Small intestine (tissue), 7 donors: Measurements from ENCODE around the gene FBXO5. TPM values are rescaled to one million over a fixed set of nuclear protein-coding genes. Genes with fewer than 3 reads are reported as not detected.
A peak's percentile ranks its signal among the peaks of the same experiment; 100 is the strongest.
"Not testable (repeated sequence)": the region's sequence is repeated elsewhere in the genome, so short reads cannot be mapped to it uniquely, and the experiment has no call there.

Experiments used
- DNase-seq, 2 donors: peaks; one replicate each; pipeline versions ENCODE4 v3.0.0 to v3.0.0-alpha.2; 2013
- FAIRE-seq: peaks from 2 replicates; lab custom pipeline; 2012; peaks lifted over from hg19 to GRCh38; lab: Jason Lieb, UNC
- H3K27ac ChIP-seq, 3 donors: one replicate each; pipeline ENCODE4 v1.5.1; 2013; ENCODE audit warnings: low read length in 2 of 3, mild to moderate bottlenecking in 2 of 3, control low read depth in 1 of 3, inconsistent platforms in 1 of 3, low read depth in 1 of 3, moderate library complexity in 1 of 3
- H3K27me3 ChIP-seq, 3 donors: one replicate each; pipeline ENCODE4 v1.6.1; 2013; ENCODE audit warnings: low read length in 3 of 3, inconsistent platforms in 1 of 3; ENCODE audit not compliant: control insufficient read depth in 3 of 3, insufficient read depth in 3 of 3
- H3K36me3 ChIP-seq, 3 donors: one replicate each; pipeline ENCODE4 v1.6.1; 2013; ENCODE audit warnings: low read length in 3 of 3, inconsistent platforms in 1 of 3, low read depth in 1 of 3, mild to moderate bottlenecking in 1 of 3, moderate library complexity in 1 of 3; ENCODE audit not compliant: control insufficient read depth in 3 of 3, insufficient read depth in 2 of 3
- H3K4me1 ChIP-seq, 3 donors: one replicate each; pipeline ENCODE4 v1.6.1; 2013; ENCODE audit warnings: low read length in 2 of 3, inconsistent platforms in 1 of 3, low read depth in 1 of 3, mild to moderate bottlenecking in 1 of 3, moderate library complexity in 1 of 3; ENCODE audit not compliant: control insufficient read depth in 3 of 3, insufficient read depth in 2 of 3
- H3K4me3 ChIP-seq, 3 donors: one replicate each; pipeline ENCODE4 v1.5.1; 2013; ENCODE audit warnings: low read length in 3 of 3, control low read depth in 1 of 3, inconsistent platforms in 1 of 3, low read depth in 1 of 3, mild to moderate bottlenecking in 1 of 3, moderate library complexity in 1 of 3
- H3K9me3 ChIP-seq, 2 donors: one replicate each; pipeline ENCODE4 v1.6.1; 2013; ENCODE audit warnings: low read depth in 1 of 2, low read length in 1 of 2; ENCODE audit not compliant: control insufficient read depth in 2 of 2, insufficient read depth in 1 of 2
- WGBS, 3 donors: extraction: QIAGEN DNeasy Blood & Tissue Kit; methylation state at CpG; one replicate each; pipeline ENCODE4 v1.1.7; 2013; 5-methylcytosine and 5-hydroxymethylcytosine counted together
- polyA plus RNA-seq, 4 donors: library from polyadenylated mRNA; stranded (reverse) in 3 of 4; unstranded in 1 of 4; fragments of 200-250 nt in 3 of 4; fragments of 120-200 nt in 1 of 4; gene quantifications; one replicate each; pipeline versions ENCODE4 v1.2.1 to v1.2.3, GENCODE V29; 2013
- donor health status: healthy with polysubstance abuse.
- donor health status: control.
- donor health status: control.
- donor health status: Bipolar disorder and iron deficiency.
- donor health status: healthy.

The FBXO5 gene
- polyA plus RNA-seq, 4 donors, result 2.0 to 14.7 (median 4.3) TPM

DNA sequence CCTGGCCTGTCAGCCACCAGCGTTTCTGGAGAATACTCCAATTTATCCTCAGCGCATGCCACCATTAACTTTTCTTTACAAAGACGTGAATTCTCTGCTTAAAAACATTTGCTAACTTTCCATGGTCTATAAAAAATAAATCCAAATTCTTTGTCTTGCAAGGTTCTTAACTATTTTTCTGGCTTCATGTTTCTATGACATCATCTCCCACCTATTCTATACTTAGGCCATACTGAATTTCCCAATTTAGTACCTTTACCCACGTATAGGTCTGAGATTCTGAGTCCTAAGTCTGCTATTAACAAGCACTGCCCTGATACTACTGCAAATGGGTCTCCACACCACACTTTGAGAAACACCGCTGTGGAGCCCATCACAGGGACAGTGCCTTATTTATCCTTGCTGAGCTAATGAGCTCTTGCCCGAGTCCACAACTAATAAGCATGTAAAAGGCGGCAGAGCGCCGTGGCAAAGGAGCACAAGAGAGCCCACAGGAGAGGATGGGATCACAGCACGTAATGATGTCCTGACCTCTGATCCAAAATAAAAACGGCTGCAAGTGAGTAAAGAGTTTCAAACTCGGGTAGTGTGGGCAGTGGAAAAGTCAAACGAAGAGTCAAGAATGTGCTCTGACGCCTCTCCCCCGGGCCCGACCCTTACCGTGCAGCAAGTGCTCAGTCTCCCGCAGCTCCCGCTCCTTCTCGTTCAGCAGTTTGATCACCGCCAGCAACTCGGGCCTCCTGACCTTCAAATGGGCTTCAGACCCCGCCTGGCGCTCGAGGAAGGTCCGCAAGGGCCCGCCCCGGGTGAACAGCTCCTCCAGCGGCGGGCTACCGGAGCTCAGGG is 19.1 kb upstream of the FBXO5 start:
- Histone ChIP-seq H3K27me3 (no peaks in the 10 kb centered on the region), H3K27ac (peak overlapping the region; percentile 8 to 90 (median 55)), H3K36me3 (peaks cover 0 to 4% (median 0%) of the 10 kb centered on the region in 3 donors), H3K4me3 (peak overlapping the region; percentile 67 to 88 (median 80)), H3K4me1 (peaks cover 2 to 7% (median 6%) of the 10 kb centered on the region in 3 donors), H3K9me3 (no peaks in the 10 kb centered on the region)
- no peak for FAIRE-seq
- WGBS, 3 donors, result 2 to 5% (median 4%) methylated on average over 23 to 25 of the region's 31 CpGs
- peak; percentile 32 to 48 for DNase-seq

DNA sequence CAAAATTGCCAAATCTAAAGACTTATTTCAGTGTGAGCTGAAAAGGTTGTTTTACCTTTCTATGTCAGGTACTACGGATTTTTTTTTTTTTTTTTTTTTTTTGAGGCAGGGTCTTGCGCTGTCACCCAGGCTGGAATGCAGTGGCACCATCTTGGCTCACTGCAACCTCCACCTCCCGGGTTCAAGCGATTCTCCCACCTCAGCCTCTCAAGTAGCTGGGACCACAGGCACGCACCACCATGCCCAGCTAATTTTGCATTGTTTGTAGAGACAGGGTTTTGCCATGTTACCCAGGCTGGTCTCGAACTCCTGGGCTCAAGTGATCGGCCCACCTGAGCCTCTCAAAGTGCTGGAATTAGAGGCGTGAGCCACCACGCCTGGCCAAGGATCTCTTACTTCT is 17.9 kb upstream of the FBXO5 start:
- FAIRE-seq, H3K9me3 ChIP-seq, H3K27me3 ChIP-seq, H3K4me1 ChIP-seq, H3K27ac ChIP-seq, H3K36me3 ChIP-seq, H3K4me3 ChIP-seq, DNase-seq: not testable (repeated sequence)
- WGBS, 3 donors, result 92 to 93% (median 92%) methylated on average over 9 of the region's 9 CpGs

DNA sequence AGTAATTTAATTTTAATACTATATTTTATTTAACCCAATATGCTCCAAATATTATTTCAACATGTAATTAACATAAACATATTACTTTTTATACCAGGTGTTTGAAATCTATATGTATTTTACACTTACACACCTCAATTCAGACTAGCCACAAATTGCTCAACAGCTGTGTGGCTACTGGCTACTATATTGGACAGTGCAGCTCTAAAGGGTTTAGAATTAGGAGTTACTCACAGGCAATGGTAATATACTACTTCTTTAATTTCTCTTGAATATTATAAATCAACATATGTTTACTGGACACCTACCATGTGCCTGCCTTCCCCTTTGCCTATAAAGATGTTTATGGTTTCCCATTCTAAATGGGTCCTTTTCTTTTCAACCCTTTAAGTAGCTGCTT is 17.4 kb upstream of the FBXO5 start:
- peaks cover 2 to 7% (median 6%) of the 10 kb centered on the region in 3 donors for H3K4me1 ChIP-seq
- FAIRE-seq (no peak), DNase-seq (no peak)
- no peak overlapping the region for H3K4me3 ChIP-seq
- no peaks in the 10 kb centered on the region for H3K27me3 ChIP-seq
- peaks cover 0 to 4% (median 0%) of the 10 kb centered on the region in 3 donors for H3K36me3 ChIP-seq
- no peaks in the 10 kb centered on the region for H3K9me3 ChIP-seq
- H3K27ac ChIP-seq, result no peak overlapping the region

DNA sequence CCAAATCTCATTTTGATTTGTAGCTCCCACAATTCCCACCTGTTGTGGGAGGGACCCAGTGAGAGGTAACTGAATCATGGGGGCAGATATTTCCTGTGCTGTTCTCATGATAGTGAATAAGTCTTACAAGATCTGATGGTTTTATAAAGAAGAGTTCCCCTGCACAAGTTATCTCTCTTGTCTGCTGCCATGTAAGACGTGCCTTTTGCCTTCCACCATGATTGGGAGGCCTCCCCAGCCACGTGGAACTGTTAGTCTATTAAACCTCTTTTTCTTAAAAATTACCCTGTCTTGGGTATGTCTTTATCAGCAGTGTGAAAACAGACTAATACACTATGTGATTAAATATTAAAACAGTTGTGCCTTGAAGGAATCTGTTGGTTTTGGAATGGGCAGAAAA is 16.7 kb upstream of the FBXO5 start:
- not testable (repeated sequence) for H3K4me1 ChIP-seq, H3K9me3 ChIP-seq, H3K27ac ChIP-seq, H3K36me3 ChIP-seq, FAIRE-seq, DNase-seq, H3K4me3 ChIP-seq, H3K27me3 ChIP-seq
- 86 to 94% (median 92%) methylated on average over 2 of the region's 2 CpGs for WGBS, 3 donors

DNA sequence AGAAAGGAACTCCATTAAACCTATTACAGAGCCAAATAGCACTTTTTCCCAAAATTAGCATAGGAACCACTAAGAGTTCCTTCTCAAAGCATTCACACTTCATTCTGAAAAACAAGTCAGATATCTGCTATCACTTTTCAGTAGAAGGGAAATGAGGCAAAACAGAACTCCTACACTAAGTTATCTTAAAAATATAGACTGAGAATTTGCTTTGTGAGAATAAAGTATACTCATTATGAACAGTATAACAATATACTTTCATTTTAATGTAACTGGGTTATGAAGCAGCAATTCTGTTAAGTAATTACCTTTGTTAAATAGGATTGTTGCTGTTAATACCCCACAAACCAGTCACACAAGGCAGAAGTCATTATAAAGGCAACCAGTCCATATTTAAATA is 11.0 kb upstream of the FBXO5 start:
- no peaks in the 10 kb centered on the region for H3K9me3 ChIP-seq
- DNase-seq, result no peak
- no peaks in the 10 kb centered on the region for H3K4me1 ChIP-seq
- H3K27me3 ChIP-seq, result no peaks in the 10 kb centered on the region
- H3K27ac ChIP-seq, result no peak overlapping the region
- no peak overlapping the region for H3K4me3 ChIP-seq
- peaks cover 0 to 10% (median 9%) of the 10 kb centered on the region in 3 donors for H3K36me3 ChIP-seq
- FAIRE-seq, result no peak

DNA sequence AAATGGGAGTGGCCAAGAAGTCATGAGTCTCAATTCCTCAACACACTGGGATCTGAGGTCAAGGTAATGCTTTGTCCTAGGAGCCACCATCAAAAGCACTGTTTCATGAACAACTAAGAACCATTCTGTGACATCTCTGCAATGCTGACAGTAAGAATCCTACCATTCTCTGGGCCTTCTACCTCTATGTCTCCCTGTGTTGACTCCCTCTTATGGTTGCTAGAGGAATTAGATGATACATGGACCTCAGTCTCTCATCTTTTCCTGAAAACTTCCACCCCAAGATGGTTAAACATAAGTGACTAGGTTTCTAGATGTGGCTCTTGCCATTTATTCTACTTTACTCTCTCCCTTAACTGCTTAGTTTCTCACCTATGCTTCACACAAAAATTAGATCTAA is 10.6 kb upstream of the FBXO5 start:
- Histone ChIP-seq H3K27ac (no peak overlapping the region), H3K9me3 (no peaks in the 10 kb centered on the region), H3K27me3 (no peaks in the 10 kb centered on the region), H3K4me1 (no peaks in the 10 kb centered on the region), H3K4me3 (no peak overlapping the region), H3K36me3 (peaks cover 0 to 10% (median 9%) of the 10 kb centered on the region in 3 donors)
- FAIRE-seq (no peak), DNase-seq (no peak)

DNA sequence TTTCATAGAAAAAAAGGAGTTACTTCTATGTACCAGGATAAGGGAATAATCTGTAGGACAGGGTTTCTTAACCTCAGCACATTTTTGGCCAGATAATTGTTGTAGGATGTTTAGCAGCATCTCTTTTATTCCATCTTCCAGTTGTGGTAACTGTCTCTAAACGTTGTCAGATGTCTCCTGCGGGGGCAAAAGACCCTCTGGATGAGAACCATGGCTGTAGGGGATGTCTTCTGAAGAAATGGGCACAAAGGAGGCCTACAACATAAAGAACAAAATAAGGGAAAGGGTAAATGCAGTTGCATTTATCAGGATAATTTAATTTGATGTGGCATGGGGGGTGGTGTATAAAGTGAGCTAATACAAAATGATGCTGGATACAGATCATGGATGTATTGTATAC is 4.1 kb upstream of the FBXO5 start:
- WGBS, 3 donors, result 76 to 86% (median 81%) methylated on average over 2 of the region's 2 CpGs
- no peaks in the 10 kb centered on the region for H3K9me3 ChIP-seq
- no peak for FAIRE-seq

DNA sequence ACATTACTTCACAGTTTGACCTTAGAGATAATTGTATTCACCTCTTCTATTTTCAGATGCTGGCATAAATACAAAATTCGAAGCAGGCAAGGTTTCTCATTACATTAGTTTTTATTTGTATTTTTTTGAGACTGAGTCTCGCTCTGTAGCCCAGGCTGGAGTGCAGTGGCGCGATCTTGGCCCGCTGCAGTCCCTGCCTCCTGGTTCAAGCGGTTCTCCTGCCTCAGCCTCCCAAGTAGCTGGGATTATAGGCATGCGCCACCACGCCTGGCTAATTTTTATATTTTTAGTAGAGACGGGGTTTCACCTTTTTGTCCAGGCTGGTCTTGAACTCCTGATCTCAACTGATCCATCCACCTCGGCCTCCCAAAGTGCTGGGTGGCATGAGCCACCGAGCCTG is 2.5 kb upstream of the FBXO5 start:
- not testable (repeated sequence) for FAIRE-seq
- WGBS, 3 donors, result 82 to 88% (median 86%) methylated on average over 11 of the region's 11 CpGs

More for the DNA sequence above, 4.1 kb upstream of the FBXO5 start:
- Histone ChIP-seq H3K27ac (no peak overlapping the region), H3K4me1 (peaks cover 7 to 9% (median 8%) of the 10 kb centered on the region in 3 donors), H3K36me3 (peaks cover 0 to 6% (median 2%) of the 10 kb centered on the region in 3 donors), H3K27me3 (no peaks in the 10 kb centered on the region), H3K4me3 (no peak overlapping the region)
- DNase-seq, result no peak

More for the DNA sequence above, 2.5 kb upstream of the FBXO5 start:
- DNase-seq, H3K4me3 ChIP-seq, H3K36me3 ChIP-seq, H3K27me3 ChIP-seq, H3K9me3 ChIP-seq: not testable (repeated sequence)
- Histone ChIP-seq H3K4me1 (peaks cover 7 to 11% (median 10%) of the 10 kb centered on the region in 3 donors), H3K27ac (peak overlapping the region in 1 of 3 donors; percentile 49)
